Measurements from ENCODE around the gene TMEM204. TPM values are rescaled to one million over a fixed set of nuclear protein-coding genes. Genes with fewer than 3 reads are reported as not detected.

TMEM204 gene
- total RNA-seq, 2 donors from 2014 or later: 15.7 to 16.7 TPM

GRCh38 chr16:1567988-1568387, 34.5 kb downstream of the TMEM204 start:
- Mint-ChIP-seq H3K27me3 (ENCODE audit: low read depth) (no peaks in the 10 kb centered on the region), H3K4me1 (ENCODE audit: low read depth) (no peaks in the 10 kb centered on the region), H3K9me3 (no peaks in the 10 kb centered on the region), H3K27ac (no peak overlapping the region), H3K4me3 (no peak overlapping the region), H3K36me3 (ENCODE audit: insufficient read depth in 2 of 2) (no peaks in the 10 kb centered on the region)
- DNase-seq (no peak), ATAC-seq (replicated peaks in 1 of 2) (no peak)

- Mint-ChIP-seq H3K27ac (no peak overlapping the region), H3K9me3 (peaks cover 0 to 2% of the 10 kb centered on the region in 2 donors), H3K4me1 (ENCODE audit: low read depth) (no peaks in the 10 kb centered on the region), H3K36me3 (ENCODE audit: insufficient read depth in 2 of 2) (no peaks in the 10 kb centered on the region), H3K27me3 (ENCODE audit: low read depth) (no peaks in the 10 kb centered on the region), H3K4me3 (no peak overlapping the region)
- ATAC-seq (replicated peaks in 1 of 2) (no peak), DNase-seq (no peak)
Observed at GRCh38 chr16:1571012-1571671, 37.7 kb downstream of the TMEM204 start.

DNA sequence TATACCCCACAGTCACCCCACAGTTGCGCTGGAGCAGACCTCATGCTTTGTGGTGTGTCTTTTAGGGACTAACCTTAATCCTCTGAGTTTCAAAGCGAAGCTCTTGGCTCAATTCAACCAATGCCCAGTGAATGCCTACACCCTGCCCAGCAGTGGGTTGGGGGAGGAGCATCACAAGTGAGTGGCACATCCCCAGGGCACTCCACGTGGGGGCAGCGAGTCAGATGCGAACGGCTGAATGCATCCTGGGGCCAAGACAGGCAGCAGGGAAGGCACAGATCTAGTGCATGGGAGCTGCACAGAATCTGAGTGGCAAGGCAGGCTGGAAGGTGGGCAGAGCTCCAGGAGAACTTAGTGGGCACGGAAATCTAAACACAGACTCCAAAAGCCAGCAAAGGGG, 39.2 kb downstream of the TMEM204 start:
- Mint-ChIP-seq H3K9me3 (peaks cover 0 to 2% of the 10 kb centered on the region in 2 donors), H3K27me3 (ENCODE audit: low read depth) (no peaks in the 10 kb centered on the region), H3K4me1 (ENCODE audit: low read depth) (no peaks in the 10 kb centered on the region), H3K27ac (no peak overlapping the region), H3K4me3 (no peak overlapping the region), H3K36me3 (ENCODE audit: insufficient read depth in 2 of 2) (no peaks in the 10 kb centered on the region)
- DNase-seq: no peak
- ATAC-seq (replicated peaks in 1 of 2): no peak

DNA sequence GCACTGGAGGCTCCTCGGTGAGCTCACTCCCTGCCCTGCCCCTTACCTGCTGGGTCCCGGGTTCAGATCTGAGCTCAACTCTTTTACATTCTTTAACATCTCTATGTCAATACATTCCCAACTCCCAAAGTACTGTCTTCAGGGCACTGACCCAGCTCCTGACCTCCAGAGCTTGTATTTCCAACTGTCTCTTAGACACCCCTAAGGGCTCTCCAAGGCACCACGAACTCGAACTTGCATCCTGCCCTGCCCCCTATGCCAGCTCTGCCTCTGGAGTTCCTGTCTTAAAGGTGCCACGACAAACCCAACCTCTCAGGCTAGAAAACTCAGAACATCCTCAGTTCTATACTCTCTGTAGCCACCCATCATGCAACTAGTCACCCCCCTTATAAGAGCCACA, 39.8 kb downstream of the TMEM204 start:
- Mint-ChIP-seq H3K9me3 (peaks cover 0 to 2% of the 10 kb centered on the region in 2 donors), H3K27me3 (ENCODE audit: low read depth) (no peaks in the 10 kb centered on the region), H3K27ac (no peak overlapping the region), H3K4me1 (ENCODE audit: low read depth) (no peaks in the 10 kb centered on the region), H3K36me3 (ENCODE audit: insufficient read depth in 2 of 2) (no peaks in the 10 kb centered on the region), H3K4me3 (no peak overlapping the region)
- DNase-seq: no peak
- no peak for ATAC-seq (replicated peaks in 1 of 2)

- DNase-seq: no peak
- Mint-ChIP-seq H3K4me3 (no peak overlapping the region), H3K27ac (no peak overlapping the region), H3K36me3 (ENCODE audit: insufficient read depth in 2 of 2) (no peaks in the 10 kb centered on the region), H3K27me3 (ENCODE audit: low read depth) (no peaks in the 10 kb centered on the region), H3K9me3 (peaks cover 0 to 2% of the 10 kb centered on the region in 2 donors), H3K4me1 (ENCODE audit: low read depth) (no peaks in the 10 kb centered on the region)
- no peak for ATAC-seq (replicated peaks in 1 of 2)
Observed at GRCh38 chr16:1575578-1575977, 42.1 kb downstream of the TMEM204 start.

DNA sequence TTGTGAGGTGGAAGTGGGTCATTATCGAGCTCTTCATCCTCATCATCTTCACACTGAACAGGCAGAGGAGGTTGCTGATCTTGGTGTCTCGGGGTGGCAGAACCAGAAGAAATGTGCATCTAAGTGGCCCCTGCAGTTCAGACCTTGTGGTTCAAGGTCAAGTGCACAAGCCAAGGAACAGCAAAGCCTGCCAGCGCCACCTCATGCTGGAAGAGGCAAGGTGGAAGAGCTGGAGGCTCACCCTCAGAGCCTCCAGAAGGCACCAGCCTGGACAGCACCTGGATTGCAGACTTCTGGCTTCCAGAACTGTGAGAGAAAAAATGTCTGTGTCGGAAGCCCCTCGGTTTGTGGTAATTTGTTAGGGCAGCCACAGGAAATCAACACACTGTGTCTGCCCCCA, 45.7 kb downstream of the TMEM204 start:
- no peaks in the 10 kb centered on the region for H3K36me3 Mint-ChIP-seq (ENCODE audit: insufficient read depth in 2 of 2)
- ATAC-seq (replicated peaks in 1 of 2): no peak

DNA sequence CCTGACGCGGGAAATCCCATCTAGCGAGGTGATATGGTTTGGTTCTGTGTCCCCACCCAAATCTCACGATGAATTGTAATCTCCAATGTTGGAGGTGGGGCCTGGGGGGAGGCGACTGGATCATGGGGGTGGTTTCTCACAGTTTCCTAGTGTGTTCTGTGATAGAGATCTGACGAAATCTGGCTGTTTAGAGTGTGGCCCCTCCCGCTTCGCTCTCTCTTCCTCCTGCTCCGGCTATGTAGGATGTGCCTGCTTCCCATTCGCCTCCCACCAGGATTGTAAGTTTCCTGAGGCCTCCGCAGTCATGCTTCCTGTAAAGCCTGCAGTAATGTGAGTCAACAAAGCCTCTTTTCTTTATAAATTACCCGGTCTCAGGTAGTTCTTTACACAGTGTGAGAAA, 46.8 kb downstream of the TMEM204 start:
- peaks cover 0 to 2% of the 10 kb centered on the region in 2 donors for H3K9me3 Mint-ChIP-seq
- H3K36me3 Mint-ChIP-seq (ENCODE audit: insufficient read depth in 2 of 2): no peaks in the 10 kb centered on the region
- ATAC-seq (replicated peaks in 1 of 2) (no peak), DNase-seq (no peak)
- no peaks in the 10 kb centered on the region for H3K4me1 Mint-ChIP-seq (ENCODE audit: low read depth)
- H3K27me3 Mint-ChIP-seq (ENCODE audit: low read depth): no peaks in the 10 kb centered on the region
- no peak overlapping the region for H3K4me3 Mint-ChIP-seq
- H3K27ac Mint-ChIP-seq: no peak overlapping the region

More for the DNA sequence above, 45.7 kb downstream of the TMEM204 start:
- Mint-ChIP-seq H3K9me3 (peaks cover 0 to 2% of the 10 kb centered on the region in 2 donors), H3K27ac (no peak overlapping the region), H3K4me3 (no peak overlapping the region), H3K27me3 (ENCODE audit: low read depth) (no peaks in the 10 kb centered on the region), H3K4me1 (ENCODE audit: low read depth) (no peaks in the 10 kb centered on the region)
- DNase-seq: no peak

DNA sequence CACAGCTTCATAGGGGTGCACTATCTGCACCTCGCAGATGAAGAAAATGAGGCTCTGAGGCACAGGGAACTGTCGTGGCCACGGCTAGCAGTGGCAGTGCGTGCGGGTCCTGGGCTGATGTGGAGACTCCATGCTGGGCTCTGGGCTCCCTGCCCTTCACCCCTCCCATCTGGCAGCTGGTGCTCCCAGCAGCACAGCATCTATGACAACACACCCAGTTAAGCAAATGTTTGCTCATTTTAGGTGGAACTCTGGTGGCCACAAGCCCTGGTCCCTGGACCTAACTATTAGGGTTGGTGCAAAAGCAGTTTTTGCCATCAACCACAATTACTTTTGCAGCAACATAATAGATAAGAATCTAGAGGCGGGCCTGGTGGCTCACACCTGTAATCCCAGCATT, 47.5 kb downstream of the TMEM204 start:
- Mint-ChIP-seq H3K9me3 (no peaks in the 10 kb centered on the region), H3K4me1 (ENCODE audit: low read depth) (no peaks in the 10 kb centered on the region), H3K36me3 (ENCODE audit: insufficient read depth in 2 of 2) (no peaks in the 10 kb centered on the region), H3K27ac (no peak overlapping the region), H3K4me3 (no peak overlapping the region), H3K27me3 (ENCODE audit: low read depth) (no peaks in the 10 kb centered on the region)
- ATAC-seq (replicated peaks in 1 of 2) (no peak), DNase-seq (no peak)

DNA sequence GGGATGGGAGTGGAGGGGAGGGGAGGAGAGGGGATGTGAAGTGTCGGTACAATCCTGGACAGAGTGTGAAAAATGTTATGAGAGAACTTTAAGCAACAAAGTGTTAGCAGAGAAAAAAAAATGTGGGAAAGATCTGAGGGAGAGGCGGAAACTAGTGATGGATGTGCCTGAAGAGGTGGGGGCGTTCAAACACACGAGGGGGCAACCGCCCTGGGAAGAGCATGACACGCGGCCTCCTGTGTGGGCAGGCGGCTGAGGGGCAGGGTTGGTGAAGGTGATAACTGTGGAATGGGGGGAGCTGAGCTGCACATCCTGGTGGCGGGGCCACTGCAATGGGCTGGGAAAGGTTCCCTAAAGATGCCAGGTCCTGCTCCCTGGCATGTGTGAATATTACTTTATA, 48.3 kb downstream of the TMEM204 start:
- no peaks in the 10 kb centered on the region for H3K4me1 Mint-ChIP-seq (ENCODE audit: low read depth)
- H3K27me3 Mint-ChIP-seq (ENCODE audit: low read depth): no peaks in the 10 kb centered on the region
- H3K27ac Mint-ChIP-seq: no peak overlapping the region
- ATAC-seq (replicated peaks in 1 of 2) (no peak), DNase-seq (no peak)
- no peaks in the 10 kb centered on the region for H3K36me3 Mint-ChIP-seq (ENCODE audit: insufficient read depth in 2 of 2)
- H3K4me3 Mint-ChIP-seq: no peak overlapping the region
- no peaks in the 10 kb centered on the region for H3K9me3 Mint-ChIP-seq

GRCh38 chr16:1583180-1583579, 49.7 kb downstream of the TMEM204 start:
- Mint-ChIP-seq H3K27ac (no peak overlapping the region), H3K36me3 (ENCODE audit: insufficient read depth in 2 of 2) (no peaks in the 10 kb centered on the region), H3K27me3 (ENCODE audit: low read depth) (no peaks in the 10 kb centered on the region), H3K4me1 (ENCODE audit: low read depth) (no peaks in the 10 kb centered on the region), H3K9me3 (no peaks in the 10 kb centered on the region), H3K4me3 (no peak overlapping the region)
- no peak for ATAC-seq (replicated peaks in 1 of 2)
- no peak for DNase-seq

DNA sequence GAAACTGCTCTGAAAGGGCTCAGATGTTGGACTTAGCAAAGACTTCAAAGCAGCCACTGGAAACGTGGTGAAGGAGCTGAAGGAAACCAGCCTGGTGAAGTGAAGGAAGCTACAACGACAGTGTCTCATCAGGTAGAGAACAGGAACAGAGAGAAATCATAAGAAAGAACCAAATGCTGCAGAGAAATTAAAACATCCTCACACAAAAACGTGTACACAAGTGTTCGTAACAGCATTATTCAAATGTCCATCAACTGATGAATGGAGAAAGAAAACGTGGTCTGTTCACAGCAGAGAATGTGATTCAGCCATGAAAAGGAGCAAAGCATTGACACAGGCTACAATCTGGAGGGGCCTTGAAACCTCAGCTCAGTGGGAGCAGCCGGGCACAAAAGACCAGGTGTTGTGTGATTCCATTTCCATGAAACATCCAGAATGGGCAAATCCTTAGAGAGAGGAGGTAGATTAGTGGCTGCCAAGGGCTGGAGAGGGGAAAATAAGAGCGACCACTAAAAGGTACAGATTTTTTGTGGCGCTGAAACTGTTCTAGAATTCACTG, 51.5 kb downstream of the TMEM204 start:
- H3K36me3 Mint-ChIP-seq (ENCODE audit: insufficient read depth in 2 of 2): no peaks in the 10 kb centered on the region
- no peaks in the 10 kb centered on the region for H3K27me3 Mint-ChIP-seq (ENCODE audit: low read depth)
- H3K4me3 Mint-ChIP-seq: no peak overlapping the region
- H3K9me3 Mint-ChIP-seq: no peaks in the 10 kb centered on the region
- ATAC-seq (replicated peaks in 1 of 2): no peak
- no peak for DNase-seq
- H3K4me1 Mint-ChIP-seq (ENCODE audit: low read depth): no peaks in the 10 kb centered on the region
- H3K27ac Mint-ChIP-seq: no peak overlapping the region

DNA sequence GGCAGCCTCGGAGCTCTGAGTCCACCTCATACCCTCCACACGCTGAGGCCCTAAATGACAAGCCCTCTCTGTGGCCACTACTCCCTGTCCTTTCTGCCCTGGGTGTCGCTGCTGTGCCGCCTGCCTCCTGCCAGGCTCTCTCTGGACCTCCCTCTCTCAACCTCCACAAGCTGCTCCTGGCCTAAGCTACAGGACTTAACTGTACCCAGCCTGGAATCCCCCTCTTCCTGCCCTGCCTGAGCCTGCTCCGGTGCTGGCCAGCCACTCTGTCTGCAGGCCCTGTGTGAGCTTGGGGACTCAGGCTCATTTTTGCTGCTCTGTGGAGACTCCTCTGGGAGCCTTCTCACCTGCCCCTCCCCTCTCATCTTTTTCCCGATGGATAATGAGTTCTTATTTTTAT, 56.9 kb downstream of the TMEM204 start:
- H3K4me1 Mint-ChIP-seq (ENCODE audit: low read depth): no peaks in the 10 kb centered on the region
- H3K27me3 Mint-ChIP-seq (ENCODE audit: low read depth): no peaks in the 10 kb centered on the region
- no peak overlapping the region for H3K4me3 Mint-ChIP-seq
- H3K9me3 Mint-ChIP-seq: no peaks in the 10 kb centered on the region
- ATAC-seq (replicated peaks in 1 of 2): no peak
- DNase-seq: no peak
- no peak overlapping the region for H3K27ac Mint-ChIP-seq
- H3K36me3 Mint-ChIP-seq (ENCODE audit: insufficient read depth in 2 of 2): no peaks in the 10 kb centered on the region

DNA sequence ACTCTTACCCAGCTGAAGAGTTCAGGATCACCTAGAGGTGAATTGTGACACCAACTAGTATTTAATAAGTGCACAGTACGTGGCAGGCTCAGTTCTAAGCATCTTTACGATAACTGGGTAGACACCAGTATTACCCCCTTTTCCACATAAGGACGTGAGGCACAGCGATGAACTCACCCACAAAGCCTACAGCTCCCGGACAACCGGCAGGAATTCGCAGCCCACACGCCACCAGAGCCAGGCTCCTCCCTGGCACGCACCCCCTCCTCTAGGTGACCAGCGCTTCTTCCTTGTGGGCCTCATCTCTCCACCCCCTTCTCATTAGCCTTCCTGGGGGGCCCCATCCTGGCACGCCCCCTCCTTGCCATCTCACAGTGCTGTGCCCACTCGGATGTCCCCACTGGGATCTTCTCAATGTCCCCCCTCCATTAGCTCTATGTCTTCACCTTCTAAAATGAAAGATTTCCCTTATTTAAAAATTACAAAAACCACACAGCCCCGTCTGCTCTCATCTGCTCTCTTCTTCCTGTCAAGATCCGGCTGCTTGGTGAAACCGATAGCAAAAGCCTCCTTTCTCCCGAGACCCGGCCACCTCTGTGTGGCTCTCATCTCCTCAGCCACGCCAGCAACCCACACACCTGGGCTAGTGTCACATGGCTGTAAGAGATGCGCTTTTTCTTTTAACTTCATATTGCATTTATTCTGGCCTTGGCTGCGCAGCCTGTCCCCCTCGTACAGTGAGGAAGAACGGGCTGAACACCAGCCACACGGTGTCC, 57.7 kb downstream of the TMEM204 start:
- Mint-ChIP-seq H3K9me3 (no peaks in the 10 kb centered on the region), H3K4me3 (no peak overlapping the region), H3K27me3 (ENCODE audit: low read depth) (no peaks in the 10 kb centered on the region), H3K27ac (no peak overlapping the region), H3K4me1 (ENCODE audit: low read depth) (no peaks in the 10 kb centered on the region), H3K36me3 (ENCODE audit: insufficient read depth in 2 of 2) (no peaks in the 10 kb centered on the region)
- ATAC-seq (replicated peaks in 1 of 2) (no peak), DNase-seq (no peak)
